ENCODE results near the gene SMG6.

Gene SMG6

DNA sequence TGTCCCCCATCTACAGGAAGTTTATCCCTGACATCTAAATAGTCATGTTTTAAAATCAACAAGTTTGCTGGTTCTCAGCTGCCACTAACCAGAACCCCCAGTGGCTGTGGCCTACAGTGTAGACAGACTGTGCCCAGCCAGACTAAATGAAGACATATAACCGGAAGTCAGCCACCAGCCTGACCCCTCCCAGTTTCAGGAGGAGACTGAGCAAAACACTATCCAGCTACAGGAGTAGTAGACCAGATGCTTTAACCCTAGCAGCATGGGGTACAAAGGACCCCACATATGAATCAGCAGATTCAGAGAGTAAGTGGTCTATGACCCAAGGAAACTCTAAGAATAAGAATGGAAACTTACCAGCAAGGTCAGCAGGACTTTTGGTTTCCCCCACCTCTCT is 165.3 kb downstream of the SMG6 start:
- Histone ChIP-seq H3K4me1 (ENCODE audit: control insufficient read depth, insufficient read depth, low read length) (peaks cover 25% of the 10 kb centered on the region), H3K27ac (ENCODE audit: extremely low read depth, low read depth, low read length) (peak overlapping the region; percentile 37), H3K9me3 (ENCODE audit: control insufficient read depth, insufficient read depth, low read depth, low read length) (no peaks in the 10 kb centered on the region), H3K36me3 (ENCODE audit: control insufficient read depth in 2 of 2, insufficient read depth in 1 of 2, low read length in 2 of 2) (peaks cover 0 to 3% of the 10 kb centered on the region in 2 experiments; a peak in 1 of 3 replicates), H3K4me3 (ENCODE audit: low read depth, low read length) (no peak overlapping the region)
- ChIA-PET POLR2A (interaction anchor here (0.5 to 1.1 kb wide), 2 partner anchors 28 to 427 kb away, joined by 3 read pairs; no protein-coding TSS in a partner anchor), CTCF (interaction anchor here (0.6 to 3.0 kb wide), 6 partner anchors 17 to 214 kb away, joined by 3 to 12 read pairs (median 5); no protein-coding TSS in a partner anchor)
- no peak for TF ChIP-seq ZNF600 (tag by site-specific recombination; IDR thresholded peaks at IDR 0.05)
- TF ChIP-seq KLF10 (tag by site-specific recombination; IDR thresholded peaks at IDR 0.05): no peak
- no peak for TF ChIP-seq ZFP69B (tag by site-specific recombination; IDR thresholded peaks at IDR 0.05)
- TF ChIP-seq, protein P1, sequence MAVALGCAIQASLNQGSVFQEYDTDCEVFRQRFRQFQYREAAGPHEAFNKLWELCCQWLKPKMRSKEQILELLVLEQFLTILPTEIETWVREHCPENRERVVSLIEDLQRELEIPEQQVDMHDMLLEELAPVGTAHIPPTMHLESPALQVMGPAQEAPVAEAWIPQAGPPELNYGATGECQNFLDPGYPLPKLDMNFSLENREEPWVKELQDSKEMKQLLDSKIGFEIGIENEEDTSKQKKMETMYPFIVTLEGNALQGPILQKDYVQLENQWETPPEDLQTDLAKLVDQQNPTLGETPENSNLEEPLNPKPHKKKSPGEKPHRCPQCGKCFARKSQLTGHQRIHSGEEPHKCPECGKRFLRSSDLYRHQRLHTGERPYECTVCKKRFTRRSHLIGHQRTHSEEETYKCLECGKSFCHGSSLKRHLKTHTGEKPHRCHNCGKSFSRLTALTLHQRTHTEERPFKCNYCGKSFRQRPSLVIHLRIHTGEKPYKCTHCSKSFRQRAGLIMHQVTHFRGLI (tag by site-specific recombination; IDR thresholded peaks at IDR 0.05): peak; percentile 82
- TF ChIP-seq ZNF610 (tag by site-specific recombination; IDR thresholded peaks at IDR 0.05; ENCODE audit: borderline replicate concordance): no peak
- no peak for TF ChIP-seq HOXD13 (CRISPR knock-in tag; IDR thresholded peaks at IDR 0.05; ENCODE audit: borderline replicate concordance)
- TF ChIP-seq ZNF626 (tag by site-specific recombination; IDR thresholded peaks at IDR 0.05): no peak
- no peak for TF ChIP-seq RBAK (tag by site-specific recombination; IDR thresholded peaks at IDR 0.05)
- TF ChIP-seq WT1 (tag by site-specific recombination; IDR thresholded peaks at IDR 0.05): no peak
- peak; percentile 54; the same call in 1 of the 2 replicates for TF ChIP-seq SCRT2 (tag by site-specific recombination; IDR thresholded peaks at IDR 0.05)
- TF ChIP-seq, protein P2, sequence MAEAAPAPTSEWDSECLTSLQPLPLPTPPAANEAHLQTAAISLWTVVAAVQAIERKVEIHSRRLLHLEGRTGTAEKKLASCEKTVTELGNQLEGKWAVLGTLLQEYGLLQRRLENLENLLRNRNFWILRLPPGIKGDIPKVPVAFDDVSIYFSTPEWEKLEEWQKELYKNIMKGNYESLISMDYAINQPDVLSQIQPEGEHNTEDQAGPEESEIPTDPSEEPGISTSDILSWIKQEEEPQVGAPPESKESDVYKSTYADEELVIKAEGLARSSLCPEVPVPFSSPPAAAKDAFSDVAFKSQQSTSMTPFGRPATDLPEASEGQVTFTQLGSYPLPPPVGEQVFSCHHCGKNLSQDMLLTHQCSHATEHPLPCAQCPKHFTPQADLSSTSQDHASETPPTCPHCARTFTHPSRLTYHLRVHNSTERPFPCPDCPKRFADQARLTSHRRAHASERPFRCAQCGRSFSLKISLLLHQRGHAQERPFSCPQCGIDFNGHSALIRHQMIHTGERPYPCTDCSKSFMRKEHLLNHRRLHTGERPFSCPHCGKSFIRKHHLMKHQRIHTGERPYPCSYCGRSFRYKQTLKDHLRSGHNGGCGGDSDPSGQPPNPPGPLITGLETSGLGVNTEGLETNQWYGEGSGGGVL (tag by site-specific recombination; IDR thresholded peaks at IDR 0.05): peak; percentile 20; the same call in 1 of the 2 replicates
- no peak for TF ChIP-seq ZNF366 (tag by site-specific recombination; conservative IDR thresholded peaks at IDR 0.05)
- TF ChIP-seq, protein P3, sequence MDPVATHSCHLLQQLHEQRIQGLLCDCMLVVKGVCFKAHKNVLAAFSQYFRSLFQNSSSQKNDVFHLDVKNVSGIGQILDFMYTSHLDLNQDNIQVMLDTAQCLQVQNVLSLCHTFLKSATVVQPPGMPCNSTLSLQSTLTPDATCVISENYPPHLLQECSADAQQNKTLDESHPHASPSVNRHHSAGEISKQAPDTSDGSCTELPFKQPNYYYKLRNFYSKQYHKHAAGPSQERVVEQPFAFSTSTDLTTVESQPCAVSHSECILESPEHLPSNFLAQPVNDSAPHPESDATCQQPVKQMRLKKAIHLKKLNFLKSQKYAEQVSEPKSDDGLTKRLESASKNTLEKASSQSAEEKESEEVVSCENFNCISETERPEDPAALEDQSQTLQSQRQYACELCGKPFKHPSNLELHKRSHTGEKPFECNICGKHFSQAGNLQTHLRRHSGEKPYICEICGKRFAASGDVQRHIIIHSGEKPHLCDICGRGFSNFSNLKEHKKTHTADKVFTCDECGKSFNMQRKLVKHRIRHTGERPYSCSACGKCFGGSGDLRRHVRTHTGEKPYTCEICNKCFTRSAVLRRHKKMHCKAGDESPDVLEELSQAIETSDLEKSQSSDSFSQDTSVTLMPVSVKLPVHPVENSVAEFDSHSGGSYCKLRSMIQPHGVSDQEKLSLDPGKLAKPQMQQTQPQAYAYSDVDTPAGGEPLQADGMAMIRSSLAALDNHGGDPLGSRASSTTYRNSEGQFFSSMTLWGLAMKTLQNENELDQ (tag by site-specific recombination; IDR thresholded peaks at IDR 0.05; ENCODE audit: low read depth): no peak
- TF ChIP-seq ZNF701 (tag by site-specific recombination; IDR thresholded peaks at IDR 0.05): no peak
- TF ChIP-seq ZNF174 (tag by site-specific recombination; IDR thresholded peaks at IDR 0.05): no peak
- no peak for TF ChIP-seq OSR2 (tag by site-specific recombination; IDR thresholded peaks at IDR 0.05)
- TF ChIP-seq ZBTB8A (tag by site-specific recombination; IDR thresholded peaks at IDR 0.05): peak; percentile 23; the same call in 1 of the 2 replicates
- TF ChIP-seq ZBTB48 (tag by site-specific recombination; IDR thresholded peaks at IDR 0.05): no peak
- TF ChIP-seq ZNF221 (tag by site-specific recombination; IDR thresholded peaks at IDR 0.05; ENCODE audit: borderline replicate concordance): no peak
- TF ChIP-seq MYNN (tag by site-specific recombination; IDR thresholded peaks at IDR 0.05; ENCODE audit: borderline replicate concordance): no peak
- TF ChIP-seq ZNF585B (tag by site-specific recombination; IDR thresholded peaks at IDR 0.05): no peak
- TF ChIP-seq HOXC10 (CRISPR knock-in tag; IDR thresholded peaks at IDR 0.05): no peak
- TF ChIP-seq SP2 (tag by site-specific recombination; IDR thresholded peaks at IDR 0.05): no peak
- TF ChIP-seq ZNF132 (tag by site-specific recombination; IDR thresholded peaks at IDR 0.05; ENCODE audit: borderline replicate concordance): no peak
